SK-N-DZ (cell line): Measurements from ENCODE around the gene DAB1.

ENCODE experiments used
- DNase-seq: peaks from one replicate; pipeline ENCODE4 v3.0.0-alpha.2; 2015; ENCODE audit warnings: low spot score

The DAB1 gene

GRCh38 chr1:57165546-57165945 lies 258.3 kb downstream of the DAB1 start:
- no peak for DNase-seq

GRCh38 chr1:57164584-57164983 lies 259.3 kb downstream of the DAB1 start:
- DNase-seq: no peak

GRCh38 chr1:57163789-57164188 lies 260.1 kb downstream of the DAB1 start:
- DNase-seq: no peak

- no peak for DNase-seq
Measured at GRCh38 chr1:57163325-57163724, 260.5 kb downstream of the DAB1 start.

- DNase-seq: no peak
Measured at GRCh38 chr1:57162607-57163261, 261.1 kb downstream of the DAB1 start.

- no peak for DNase-seq
Measured at GRCh38 chr1:57160594-57160993, 263.3 kb downstream of the DAB1 start.

GRCh38 chr1:57158604-57158998 lies 265.3 kb downstream of the DAB1 start:
- DNase-seq: no peak

- DNase-seq: no peak
Measured at GRCh38 chr1:57157818-57158603, 265.8 kb downstream of the DAB1 start.

GRCh38 chr1:57156907-57157306 lies 267.0 kb downstream of the DAB1 start:
- DNase-seq: no peak

GRCh38 chr1:57146100-57146499 lies 277.8 kb downstream of the DAB1 start:
- no peak for DNase-seq

GRCh38 chr1:57142999-57143398 lies 280.9 kb downstream of the DAB1 start:
- no peak for DNase-seq

GRCh38 chr1:57142169-57142568 lies 281.7 kb downstream of the DAB1 start:
- DNase-seq: no peak

GRCh38 chr1:57138432-57139078 lies 285.3 kb downstream of the DAB1 start:
- no peak for DNase-seq

GRCh38 chr1:57137980-57138379 lies 285.9 kb downstream of the DAB1 start:
- no peak for DNase-seq

- DNase-seq: no peak
Measured at GRCh38 chr1:57134803-57135202, 289.1 kb downstream of the DAB1 start.

- no peak for DNase-seq
Measured at GRCh38 chr1:57133686-57134085, 290.2 kb downstream of the DAB1 start.

GRCh38 chr1:57132993-57133622 lies 290.8 kb downstream of the DAB1 start:
- no peak for DNase-seq

- no peak for DNase-seq
Measured at GRCh38 chr1:57131701-57132394, 292.0 kb downstream of the DAB1 start.

GRCh38 chr1:57131257-57131656 lies 292.6 kb downstream of the DAB1 start:
- DNase-seq: no peak

- DNase-seq: no peak
Measured at GRCh38 chr1:57129865-57130264, 294.0 kb downstream of the DAB1 start.

GRCh38 chr1:57127976-57128375 lies 295.9 kb downstream of the DAB1 start:
- no peak for DNase-seq
